H1 (cell line): Measurements from ENCODE around the gene TYW5. TPM values are rescaled to one million over a fixed set of nuclear protein-coding genes. Genes with fewer than 3 reads are reported as not detected.

ENCODE experiments used
- polyA plus RNA-seq, 7 experiments: library from polyadenylated mRNA; depleted of rRNA in 3 of 7; stranded (reverse) in 5 of 7; unstranded in 2 of 7; fragments of >200 nt in 5 of 7; fragments of 200-250 nt in 2 of 7; gene quantifications; 1 replicate in 5 of 7; 2 replicates in 1 of 7; 4 replicates in 1 of 7; pipeline versions ENCODE4 v1.2.1 to v1.2.3, GENCODE V29; 2011 to 2013; ENCODE audit warnings: missing spikeins in 2 of 7, mixed read lengths in 2 of 7
- total RNA-seq: library from RNA; stranded (reverse); fragmentation: NEBNext Ultra II Directional; extraction: Animal tissue kit (Norgen Biotek cat#: 25700); gene quantifications from 2 replicates; pipeline ENCODE4 v1.2.1, GENCODE V29; 2021
- TF ChIP-seq, protein P1 (sequence below): IDR thresholded peaks from 2 replicates; pipeline ENCODE4 v1.6.1; 2011; ENCODE audit warnings: low read length, improper control_type of control experiment

The TYW5 gene
- total and polyA plus RNA-seq, 2 of the 8 experiments (the other 6 are each of a cell fraction or from before 2014, with no cell fraction given) = 5.4 to 11.3 TPM

DNA sequence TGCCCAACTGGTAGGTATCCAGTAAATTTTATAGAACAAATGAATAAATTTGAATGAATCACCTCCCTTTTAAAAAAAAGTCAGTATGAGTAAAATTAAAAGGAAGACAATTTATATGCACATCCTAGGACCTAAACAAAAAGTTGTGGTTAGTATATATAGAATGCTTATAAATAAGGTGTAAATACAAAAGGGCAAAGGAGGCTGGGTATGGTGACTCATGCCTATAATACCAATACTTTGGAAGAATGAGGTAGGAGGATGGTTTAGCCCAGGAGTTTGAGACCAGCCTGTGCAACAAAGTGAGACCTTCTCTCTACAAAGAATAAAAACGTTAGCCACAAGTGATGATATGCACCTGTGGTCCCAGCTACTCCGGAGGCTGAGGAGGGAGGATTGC is 31.4 kb downstream of the TYW5 start (continued):
- TF ChIP-seq, protein P1, sequence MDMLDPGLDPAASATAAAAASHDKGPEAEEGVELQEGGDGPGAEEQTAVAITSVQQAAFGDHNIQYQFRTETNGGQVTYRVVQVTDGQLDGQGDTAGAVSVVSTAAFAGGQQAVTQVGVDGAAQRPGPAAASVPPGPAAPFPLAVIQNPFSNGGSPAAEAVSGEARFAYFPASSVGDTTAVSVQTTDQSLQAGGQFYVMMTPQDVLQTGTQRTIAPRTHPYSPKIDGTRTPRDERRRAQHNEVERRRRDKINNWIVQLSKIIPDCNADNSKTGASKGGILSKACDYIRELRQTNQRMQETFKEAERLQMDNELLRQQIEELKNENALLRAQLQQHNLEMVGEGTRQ = no peak
